NCI-H69 (cell line): ENCODE measurements around the gene CCER1.

Experiments used
- DNase-seq: peaks from one replicate; lab custom pipeline; 2025; lab: John Stamatoyannopoulos, UW

The CCER1 gene

GRCh38 chr12:90921536-90921935, 33.4 kb downstream of the CCER1 start:
- DNase-seq, result no peak

DNA sequence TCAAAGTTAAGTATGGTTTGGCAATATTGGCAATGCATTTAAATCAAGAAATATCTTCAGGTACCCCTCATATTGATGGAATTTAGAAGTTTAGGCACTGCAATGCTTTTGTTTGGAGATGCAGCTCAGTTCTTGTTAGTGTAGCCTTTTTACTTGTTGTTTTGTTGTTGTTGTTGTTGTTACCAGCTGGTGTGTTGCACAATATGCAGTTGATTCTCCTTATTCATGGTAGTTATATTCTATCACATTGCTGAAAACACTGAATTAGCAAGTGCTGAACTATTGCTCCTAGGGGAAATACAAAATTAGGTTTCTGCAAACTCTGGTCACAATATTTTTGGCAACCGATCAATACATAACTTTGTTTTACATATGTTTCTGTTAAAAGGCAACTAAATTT, 34.8 kb downstream of the CCER1 start:
- DNase-seq, result no peak

DNA sequence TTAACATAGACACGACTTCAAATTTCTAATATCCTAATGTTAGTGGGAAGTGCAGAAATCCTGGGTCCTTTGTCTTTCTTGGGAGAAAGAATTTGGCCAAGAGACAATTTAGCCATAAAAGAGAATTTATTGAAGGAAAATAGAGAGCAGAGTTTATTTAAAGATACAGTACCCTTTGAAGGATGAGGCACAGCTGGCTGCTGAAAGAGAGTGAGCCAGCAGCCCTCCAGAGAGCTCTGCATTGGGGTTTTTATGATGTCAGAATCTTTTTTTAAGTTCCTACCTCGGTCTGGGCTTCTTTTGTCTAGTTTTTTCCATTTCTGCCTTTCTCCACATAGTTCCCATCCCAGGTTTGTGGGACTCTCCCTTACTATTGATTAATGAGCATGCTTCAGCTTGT, 37.5 kb downstream of the CCER1 start:
- DNase-seq, result no peak

- DNase-seq, result no peak
These were observed 38.5 kb downstream of the CCER1 start for GRCh38 chr12:90916516-90916915.

GRCh38 chr12:90915353-90915752, 39.6 kb downstream of the CCER1 start:
- no peak for DNase-seq

GRCh38 chr12:90910958-90911357, 44.0 kb downstream of the CCER1 start:
- no peak for DNase-seq

DNA sequence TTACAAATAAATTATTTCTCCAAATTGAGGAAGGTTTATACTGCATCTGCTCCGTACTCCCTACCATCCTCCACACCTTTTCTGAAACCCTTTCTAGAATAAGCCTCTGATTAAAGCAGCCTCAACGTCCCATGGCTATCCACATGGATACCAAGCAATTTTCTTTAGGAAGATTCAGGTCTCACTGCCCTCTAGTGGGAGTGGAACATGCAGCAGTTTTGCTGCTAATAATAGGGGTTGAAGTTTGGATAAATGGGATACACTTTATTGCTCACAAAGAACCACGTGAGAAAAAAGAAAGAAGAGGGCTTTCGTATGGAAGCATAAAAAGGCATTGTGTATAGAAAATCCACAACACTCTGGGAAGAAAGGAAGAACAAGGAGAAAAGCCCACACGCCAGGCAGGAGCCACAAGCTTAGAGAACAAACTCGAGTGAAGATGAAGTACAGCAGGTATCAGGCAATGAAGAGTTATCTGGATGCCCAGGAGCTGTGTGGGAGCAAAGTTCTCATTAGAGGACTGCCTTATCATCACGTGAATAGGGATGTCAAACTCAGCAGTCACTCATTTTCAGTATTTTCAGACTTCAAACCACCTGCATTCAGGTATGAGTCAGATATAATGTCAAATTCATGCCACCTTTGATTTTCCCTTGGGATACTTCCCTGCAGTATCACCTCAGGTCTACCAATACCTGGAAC, 45.8 kb downstream of the CCER1 start:
- peak; percentile 77 for DNase-seq

DNA sequence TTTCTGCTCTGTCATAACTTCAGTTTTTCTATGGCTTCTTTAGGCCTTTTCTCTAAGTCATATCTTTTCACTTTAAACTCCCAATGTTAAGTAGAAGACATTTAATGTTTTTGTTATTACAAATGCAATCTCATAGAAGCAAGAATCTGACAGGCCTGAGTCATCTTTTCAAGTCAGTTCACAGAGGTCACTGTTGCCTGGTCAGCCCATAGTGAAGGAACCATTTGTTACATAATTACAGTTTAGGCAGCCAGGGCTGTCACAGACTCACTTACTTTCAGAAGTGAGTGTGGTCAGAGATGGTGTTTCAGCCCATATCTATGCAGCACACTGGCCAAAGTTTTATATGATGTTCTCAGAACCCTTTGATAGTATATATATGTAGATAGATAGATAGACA, 46.5 kb downstream of the CCER1 start:
- peak; percentile 24 for DNase-seq

DNA sequence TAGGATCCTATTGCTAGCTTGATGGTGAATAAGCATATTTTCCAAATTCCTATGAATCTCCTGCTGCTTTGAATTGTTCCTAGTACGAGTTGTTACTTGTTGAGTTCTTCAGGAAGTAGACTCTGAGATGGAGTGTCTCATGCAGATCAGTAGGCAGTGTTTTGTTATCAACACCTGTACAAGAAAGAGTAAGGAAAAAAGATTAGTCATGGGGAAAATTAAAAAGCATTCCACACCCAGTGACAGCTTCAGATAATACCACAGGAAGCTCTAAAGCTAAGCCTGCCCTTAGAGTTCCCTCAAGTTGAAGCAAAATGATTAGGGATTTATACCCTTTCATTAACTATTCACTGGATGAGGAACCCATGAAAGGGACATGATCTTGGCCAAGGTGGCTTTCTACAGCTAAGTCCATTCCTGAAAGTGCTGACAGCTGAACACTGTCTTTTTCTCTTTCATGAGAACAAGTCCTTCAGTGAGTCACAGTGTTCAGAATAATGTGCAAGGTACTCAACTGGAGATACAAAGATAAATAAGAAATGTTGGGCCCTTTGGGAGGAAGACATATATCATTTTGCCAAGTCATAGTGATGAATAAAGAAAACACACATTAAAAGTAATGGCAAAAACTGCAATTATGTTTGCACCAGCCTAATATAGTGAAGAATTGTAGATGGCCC, 49.1 kb downstream of the CCER1 start:
- DNase-seq, result no peak

GRCh38 chr12:90902596-90902995, 52.4 kb downstream of the CCER1 start:
- DNase-seq, result no peak
